HG03060 (cell line): ENCODE data around the gene STK31.
"Not testable (repeated sequence)": the region's sequence is repeated elsewhere in the genome, so short reads cannot be mapped to it uniquely, and the experiment has no call there.

Experiments
- ATAC-seq: cut with Tn5 transposase; IDR thresholded peaks from one replicate; pipeline ENCODE4 v1.9.1; 2021; ENCODE audit warnings: low read depth, moderate number of reproducible peaks; ENCODE audit not compliant: unreplicated experiment

STK31 gene

GRCh38 chr7:23713285-23714149, 3.5 kb downstream of the STK31 start:
- ATAC-seq: no peak

- ATAC-seq: no peak
These were observed 4.1 kb downstream of the STK31 start for GRCh38 chr7:23714150-23714464.

GRCh38 chr7:23714579-23714978, 4.6 kb downstream of the STK31 start:
- ATAC-seq: no peak

- no peak for ATAC-seq
These were observed 5.1 kb downstream of the STK31 start for GRCh38 chr7:23715099-23715498.

- ATAC-seq: no peak
These were observed 7.8 kb downstream of the STK31 start for GRCh38 chr7:23717788-23718187.

- no peak for ATAC-seq
These were observed 11.4 kb downstream of the STK31 start for GRCh38 chr7:23721456-23721855.

- not testable (repeated sequence) for ATAC-seq
These were observed 12.7 kb downstream of the STK31 start for GRCh38 chr7:23722587-23723216.

GRCh38 chr7:23724113-23724512, 14.1 kb downstream of the STK31 start:
- ATAC-seq: not testable (repeated sequence)

- no peak for ATAC-seq
These were observed 32.0 kb downstream of the STK31 start for GRCh38 chr7:23742051-23742450.

GRCh38 chr7:23743226-23743625, 33.2 kb downstream of the STK31 start:
- ATAC-seq: no peak

- no peak for ATAC-seq
These were observed 36.6 kb downstream of the STK31 start for GRCh38 chr7:23746629-23747028.

GRCh38 chr7:23751852-23752251, 41.8 kb downstream of the STK31 start:
- no peak for ATAC-seq

- not testable (repeated sequence) for ATAC-seq
These were observed 48.8 kb downstream of the STK31 start for GRCh38 chr7:23758839-23759238.

GRCh38 chr7:23759671-23760391, 49.8 kb downstream of the STK31 start:
- ATAC-seq: no peak

- no peak for ATAC-seq
These were observed 55.9 kb downstream of the STK31 start for GRCh38 chr7:23765943-23766342.

GRCh38 chr7:23767514-23767913, 57.5 kb downstream of the STK31 start:
- ATAC-seq: no peak

- no peak for ATAC-seq
These were observed 58.0 kb downstream of the STK31 start for GRCh38 chr7:23768022-23768421.

GRCh38 chr7:23779185-23779800, 69.3 kb downstream of the STK31 start:
- ATAC-seq: not testable (repeated sequence)

- ATAC-seq: no peak
These were observed 73.1 kb downstream of the STK31 start for GRCh38 chr7:23783115-23783514.

GRCh38 chr7:23787272-23787671, 77.3 kb downstream of the STK31 start:
- no peak for ATAC-seq

- ATAC-seq: no peak
These were observed 78.8 kb downstream of the STK31 start for GRCh38 chr7:23788843-23789242.
